Ishikawa (cell line): ENCODE data around the gene CAPRIN2.

ENCODE experiments used
- CREB1 ChIP-seq: IDR thresholded peaks from 2 replicates; pipeline ENCODE4 v1.6.1; 2012; ENCODE audit warnings: low read depth
- RAD21 ChIP-seq: IDR thresholded peaks from 2 replicates; pipeline ENCODE4 v1.6.1; 2012; ENCODE audit warnings: low read depth
- TAF1 ChIP-seq: IDR thresholded peaks from 2 replicates; pipeline ENCODE4 v1.6.1; 2012; ENCODE audit warnings: low read depth, mild to moderate bottlenecking

- no peak for TF ChIP-seq TAF1
- TF ChIP-seq CREB1: no peak
- TF ChIP-seq RAD21: no peak
Observed at GRCh38 chr12:30779178-30779577, 24.4 kb upstream of the CAPRIN2 start.
